ENCODE results near the gene ZNF44.

DNA sequence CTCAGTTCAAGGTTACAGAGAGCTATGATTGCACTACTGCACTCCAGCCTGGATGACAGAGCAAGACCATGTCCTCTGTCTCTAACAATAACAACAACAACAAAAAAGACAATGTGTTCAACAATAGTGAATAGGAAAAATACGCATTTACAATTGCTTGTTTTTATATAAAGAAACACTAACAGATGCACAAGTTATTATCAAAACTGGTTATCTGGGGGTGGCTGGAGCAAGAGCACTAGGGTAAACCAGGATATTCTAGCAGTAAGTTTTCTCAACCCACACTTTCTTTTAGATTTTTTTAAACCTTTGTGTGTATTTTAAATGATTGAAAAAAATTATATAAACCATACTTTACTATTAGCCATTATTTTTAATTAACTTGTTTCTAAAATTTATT lies 33.1 kb downstream of the ZNF44 start:
- TF ChIP-seq, protein P1, sequence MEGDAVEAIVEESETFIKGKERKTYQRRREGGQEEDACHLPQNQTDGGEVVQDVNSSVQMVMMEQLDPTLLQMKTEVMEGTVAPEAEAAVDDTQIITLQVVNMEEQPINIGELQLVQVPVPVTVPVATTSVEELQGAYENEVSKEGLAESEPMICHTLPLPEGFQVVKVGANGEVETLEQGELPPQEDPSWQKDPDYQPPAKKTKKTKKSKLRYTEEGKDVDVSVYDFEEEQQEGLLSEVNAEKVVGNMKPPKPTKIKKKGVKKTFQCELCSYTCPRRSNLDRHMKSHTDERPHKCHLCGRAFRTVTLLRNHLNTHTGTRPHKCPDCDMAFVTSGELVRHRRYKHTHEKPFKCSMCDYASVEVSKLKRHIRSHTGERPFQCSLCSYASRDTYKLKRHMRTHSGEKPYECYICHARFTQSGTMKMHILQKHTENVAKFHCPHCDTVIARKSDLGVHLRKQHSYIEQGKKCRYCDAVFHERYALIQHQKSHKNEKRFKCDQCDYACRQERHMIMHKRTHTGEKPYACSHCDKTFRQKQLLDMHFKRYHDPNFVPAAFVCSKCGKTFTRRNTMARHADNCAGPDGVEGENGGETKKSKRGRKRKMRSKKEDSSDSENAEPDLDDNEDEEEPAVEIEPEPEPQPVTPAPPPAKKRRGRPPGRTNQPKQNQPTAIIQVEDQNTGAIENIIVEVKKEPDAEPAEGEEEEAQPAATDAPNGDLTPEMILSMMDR (IDR thresholded peaks at IDR 0.05; ENCODE audit: low read depth, low read length, poor library complexity, severe bottlenecking): no peak
- TF ChIP-seq EZH2phosphoT487 (IDR thresholded peaks at IDR 0.05; ENCODE audit: borderline replicate concordance, low read length): no peak
